Psoas muscle (tissue), 8 donors: Measurements from ENCODE around the gene DTWD2. TPM values are rescaled to one million over a fixed set of nuclear protein-coding genes. Genes with fewer than 3 reads are reported as not detected.

Source experiments
- ATAC-seq, 4 donors: fragments of 200-7000 bp; cut with Tn5 transposase; one replicate each; pipeline ENCODE4 v1.9.1; 2020; ENCODE audit warnings: moderate library complexity in 3 of 4, mild to moderate bottlenecking in 2 of 4
- DNase-seq, 2 donors: peaks; one replicate each; pipeline ENCODE4 v3.0.0-alpha.2; 2020
- H3K27ac ChIP-seq: fragments of 200-600 bp; one replicate; pipeline ENCODE4 v1.8.0; 2022
- H3K27me3 ChIP-seq, 3 donors: fragments of 200-600 bp in 1 of 3; one replicate each; pipeline versions ENCODE4 v1.6.1 to v1.8.0; 2013 to 2022; ENCODE audit warnings: low read length in 2 of 3, mild to moderate bottlenecking in 2 of 3, moderate library complexity in 1 of 3; ENCODE audit not compliant: insufficient read depth in 3 of 3
- H3K36me3 ChIP-seq, 2 donors: fragments of 200-600 bp in 1 of 2; one replicate each; pipeline versions ENCODE4 v1.6.1 to v1.8.0; 2013 to 2022; ENCODE audit warnings: low read depth in 1 of 2, mild to moderate bottlenecking in 1 of 2, moderate library complexity in 1 of 2; ENCODE audit not compliant: insufficient read depth in 1 of 2
- H3K4me1 ChIP-seq: fragments of 200-600 bp; one replicate; pipeline ENCODE4 v1.8.0; 2022
- H3K4me3 ChIP-seq: fragments of 200-600 bp; one replicate; pipeline ENCODE4 v1.8.0; 2022; ENCODE audit warnings: mild to moderate bottlenecking
- H3K9me3 ChIP-seq: fragments of 200-600 bp; one replicate; pipeline ENCODE4 v1.8.0; 2022
- WGBS, 3 donors: extraction: QIAGEN DNeasy Blood & Tissue Kit; methylation state at CpG; one replicate each; pipeline versions ENCODE4 v1.1.6 to v1.1.7; 2013; 5-methylcytosine and 5-hydroxymethylcytosine counted together
- intact Hi-C, 2 donors: fragments of 100-400 bp; cut with DNase I; formaldehyde crosslinking; loops; one replicate each; pipeline versions ENCODE4 v1.11.0 to v1.14.2; 2022
- polyA plus RNA-seq, 3 donors: library from polyadenylated mRNA; stranded (reverse); fragments of 200-250 nt; gene quantifications; one replicate each; pipeline ENCODE4 v1.2.3, GENCODE V29; 2013
- total RNA-seq, 4 donors: library from RNA; stranded (reverse); fragmentation: NEBNext Ultra II Directional in 2 of 4; extraction: Animal tissue kit (Norgen Biotek cat#: 25700) in 2 of 4; gene quantifications; one replicate each; pipeline versions ENCODE4 v1.2.1 to v1.2.4, GENCODE V29; 2021 to 2023
- TF ChIP-seq, protein P1 (sequence below): fragments of 200-600 bp; IDR thresholded peaks from one replicate; pipeline ENCODE4 v1.8.0; 2022; ENCODE audit warnings: antibody characterized with exemption
- donor health status: healthy with polysubstance abuse.
- donor health status: DM: no; HTN: no; CAD: no; lungs with moderate emphysema.
- donor health status: Bipolar disorder and iron deficiency.
- donor health status: healthy.
- donor health status: DM: yes; HTN: yes; CAD: no.
- donor health status: DM: no; HTN: no; CAD: no.
- donor health status: DM: no; HTN: no; CAD: no.
- donor health status: DM: yes; HTN: yes; CAD: no.

DTWD2 gene
- total and polyA plus RNA-seq, 7 donors: 1.4 to 9.3 (median 5.5) TPM

DNA sequence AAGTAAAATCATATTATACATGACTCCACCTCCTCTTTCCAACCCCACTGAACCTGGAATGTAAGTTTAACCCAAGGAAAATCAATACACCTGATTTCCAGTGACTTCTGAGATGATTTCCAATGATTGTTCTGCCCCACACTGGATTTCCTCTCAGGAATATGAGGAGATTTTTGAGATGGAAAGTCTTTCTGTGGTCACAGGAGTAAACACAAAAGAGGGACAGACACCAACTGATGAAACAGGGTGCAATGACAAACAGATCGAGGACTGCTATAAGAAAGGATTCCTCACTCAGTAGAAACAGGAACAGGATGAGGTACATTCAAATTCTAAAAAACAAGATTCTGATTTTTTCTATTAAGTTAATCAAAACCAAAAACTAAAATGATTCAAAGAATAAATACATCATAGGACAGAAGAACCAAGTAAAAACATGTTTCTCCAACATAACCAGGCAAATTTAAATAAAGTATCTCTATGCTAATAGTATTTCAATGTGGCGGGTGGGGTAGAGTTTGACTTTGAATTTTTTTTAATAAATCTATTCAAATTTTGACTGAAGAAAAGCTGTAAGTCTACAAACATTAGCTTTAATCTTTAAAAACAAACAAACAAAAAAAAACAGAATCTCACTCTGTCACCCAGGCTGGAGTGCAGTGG is 42.1 kb downstream of the DTWD2 start:
- Histone ChIP-seq H3K4me1 (no peaks in the 10 kb centered on the region), H3K4me3 (no peak overlapping the region), H3K27me3 (no peaks in the 10 kb centered on the region), H3K36me3 (peaks cover 0 to 20% of the 10 kb centered on the region in 2 donors), H3K9me3 (no peaks in the 10 kb centered on the region), H3K27ac (no peak overlapping the region)
- WGBS, 3 donors: 89 to 98% (median 93%) methylated on average over 2 of the region's 2 CpGs
- no peak for ATAC-seq
- TF ChIP-seq, protein P1, sequence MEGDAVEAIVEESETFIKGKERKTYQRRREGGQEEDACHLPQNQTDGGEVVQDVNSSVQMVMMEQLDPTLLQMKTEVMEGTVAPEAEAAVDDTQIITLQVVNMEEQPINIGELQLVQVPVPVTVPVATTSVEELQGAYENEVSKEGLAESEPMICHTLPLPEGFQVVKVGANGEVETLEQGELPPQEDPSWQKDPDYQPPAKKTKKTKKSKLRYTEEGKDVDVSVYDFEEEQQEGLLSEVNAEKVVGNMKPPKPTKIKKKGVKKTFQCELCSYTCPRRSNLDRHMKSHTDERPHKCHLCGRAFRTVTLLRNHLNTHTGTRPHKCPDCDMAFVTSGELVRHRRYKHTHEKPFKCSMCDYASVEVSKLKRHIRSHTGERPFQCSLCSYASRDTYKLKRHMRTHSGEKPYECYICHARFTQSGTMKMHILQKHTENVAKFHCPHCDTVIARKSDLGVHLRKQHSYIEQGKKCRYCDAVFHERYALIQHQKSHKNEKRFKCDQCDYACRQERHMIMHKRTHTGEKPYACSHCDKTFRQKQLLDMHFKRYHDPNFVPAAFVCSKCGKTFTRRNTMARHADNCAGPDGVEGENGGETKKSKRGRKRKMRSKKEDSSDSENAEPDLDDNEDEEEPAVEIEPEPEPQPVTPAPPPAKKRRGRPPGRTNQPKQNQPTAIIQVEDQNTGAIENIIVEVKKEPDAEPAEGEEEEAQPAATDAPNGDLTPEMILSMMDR: no peak
- DNase-seq: no peak
- intact Hi-C loops: loop anchor here in 1 of 2 donors (5.0 kb wide), 1 partner anchor 1289 kb away; no protein-coding TSS in a partner anchor

DNA sequence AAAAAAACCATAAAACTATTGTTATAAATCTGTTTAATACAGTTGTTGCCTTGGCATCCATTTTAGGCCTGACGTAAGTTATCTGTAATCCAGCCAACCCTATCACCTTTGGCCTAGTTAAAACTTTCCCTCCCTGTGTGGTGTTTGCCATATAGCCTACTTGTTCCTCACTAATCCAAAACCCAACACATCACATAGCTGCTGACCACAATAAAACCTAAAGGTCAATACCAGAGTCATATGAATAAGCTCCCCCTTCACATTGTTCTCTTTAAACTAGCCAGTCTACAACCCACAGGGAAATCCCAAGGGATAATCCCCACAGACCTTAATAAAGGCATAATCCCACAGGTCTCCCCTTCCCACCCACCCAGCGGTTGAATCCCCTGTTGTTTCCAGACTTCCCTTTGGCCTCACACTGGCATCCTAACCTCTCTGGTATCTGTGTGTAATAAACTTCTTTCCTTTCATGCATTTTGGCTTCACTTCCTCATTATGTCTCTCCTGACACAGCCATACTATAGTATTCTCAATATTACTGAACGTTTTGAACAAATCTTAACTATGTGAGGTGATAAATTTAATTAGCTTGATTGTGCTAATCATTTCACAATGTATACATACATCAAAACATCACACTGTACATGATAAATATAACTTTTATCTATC is 50.8 kb downstream of the DTWD2 start:
- DNase-seq (no peak), ATAC-seq (no peak)
- 58 to 62% (median 59%) methylated on average over 3 of the region's 3 CpGs for WGBS, 3 donors
- peaks cover 0 to 8% of the 10 kb centered on the region in 2 donors for H3K36me3 ChIP-seq
- H3K4me3 ChIP-seq: no peak overlapping the region
- H3K9me3 ChIP-seq: no peaks in the 10 kb centered on the region
- H3K27ac ChIP-seq: no peak overlapping the region
- no peaks in the 10 kb centered on the region for H3K27me3 ChIP-seq
- TF ChIP-seq, protein P1: no peak
- no peaks in the 10 kb centered on the region for H3K4me1 ChIP-seq
- intact Hi-C loops: no loop called here

DNA sequence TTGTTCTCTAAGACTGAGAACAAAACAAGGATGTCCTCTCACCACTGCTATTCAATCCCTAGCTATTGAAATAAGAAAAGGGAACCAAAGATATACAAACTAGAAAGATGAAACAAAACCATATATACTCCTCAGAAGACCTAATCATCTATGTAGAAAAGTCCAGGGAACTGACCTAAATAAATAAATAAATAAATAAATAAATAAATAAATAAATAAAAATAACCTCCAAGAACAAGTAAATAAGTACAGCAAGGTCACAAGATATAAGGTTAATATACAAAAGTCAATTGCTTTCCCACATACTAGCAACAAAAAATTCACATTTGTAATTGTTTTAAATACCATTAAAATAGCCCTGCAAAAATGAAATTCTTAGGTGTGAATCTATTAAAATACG is 54.6 kb downstream of the DTWD2 start:
- WGBS, 3 donors: 95 to 100% (median 96%) methylated on average over 1 of the region's 1 CpG
- ATAC-seq (no peak), DNase-seq (no peak)
- Histone ChIP-seq H3K27me3 (no peaks in the 10 kb centered on the region), H3K4me1 (no peaks in the 10 kb centered on the region), H3K4me3 (no peak overlapping the region), H3K36me3 (no peaks in the 10 kb centered on the region), H3K9me3 (no peaks in the 10 kb centered on the region), H3K27ac (no peak overlapping the region)
- TF ChIP-seq, protein P1: no peak
- intact Hi-C loops: no loop called here

DNA sequence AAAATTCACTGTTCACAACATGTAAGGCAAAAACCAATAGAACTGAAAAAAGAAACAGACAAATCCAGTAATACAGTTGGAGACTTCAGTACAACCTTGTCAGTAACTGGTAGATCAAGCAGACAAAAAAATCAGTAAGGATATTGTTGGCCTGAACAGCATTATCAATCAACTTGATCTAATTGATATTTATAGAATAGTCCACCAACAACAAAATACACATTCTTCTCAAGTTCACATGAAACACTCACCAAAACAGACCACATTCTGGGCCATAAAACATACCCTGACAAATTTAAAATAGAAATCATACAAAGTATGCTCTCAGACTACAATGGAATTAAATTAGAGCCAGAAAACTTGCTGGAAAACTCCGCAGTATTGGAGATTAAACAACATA is 56.8 kb downstream of the DTWD2 start:
- ATAC-seq (no peak), DNase-seq (no peak)
- Histone ChIP-seq H3K4me3 (no peak overlapping the region), H3K4me1 (no peaks in the 10 kb centered on the region), H3K27me3 (no peaks in the 10 kb centered on the region), H3K36me3 (peaks cover 2 to 4% of the 10 kb centered on the region in 2 donors), H3K9me3 (no peaks in the 10 kb centered on the region), H3K27ac (no peak overlapping the region)
- TF ChIP-seq, protein P1: no peak
- intact Hi-C loops: no loop called here
- 87 to 90% (median 88%) methylated on average over 1 of the region's 1 CpG for WGBS, 3 donors
